K562 (cell line): ENCODE results near the gene ASB15. TPM values are rescaled to one million over a fixed set of nuclear protein-coding genes. Genes with fewer than 3 reads are reported as not detected.

Experiments
- CHCHD3 ChIP-seq: fragments of 250-450 bp; sonication (Bioruptor Pico); IDR thresholded peaks from 2 replicates; pipeline ENCODE4 v2.1.2; 2022; ENCODE audit warnings: mild to moderate bottlenecking
- DDX20 ChIP-seq: fragments of 450-650 bp; IDR thresholded peaks from 2 replicates; pipeline ENCODE4 v1.6.1; 2016; ENCODE audit warnings: missing genetic modification characterization, low read depth, mild to moderate bottlenecking, missing compliant biosample characterization, moderate library complexity
- E2F3 ChIP-seq: fragments of 250-450 bp; sonication (Bioruptor Pico); IDR thresholded peaks from 2 replicates; pipeline ENCODE4 v1.4.0; 2020; ENCODE audit warnings: mild to moderate bottlenecking
- E2F6 ChIP-seq, 2 experiments: IDR thresholded peaks; 2 replicates each; pipeline ENCODE4 v1.6.1; 2011; ENCODE audit warnings: borderline replicate concordance in 1 of 2, control low read depth in 1 of 2, low read depth in 1 of 2, low read length in 1 of 2, mild to moderate bottlenecking in 1 of 2, mixed read lengths in 1 of 2, moderate library complexity in 1 of 2; ENCODE audit not compliant: insufficient read depth in 1 of 2, insufficient read length in 1 of 2, poor library complexity in 1 of 2, severe bottlenecking in 1 of 2; ENCODE audit errors: extremely low read depth in 1 of 2
- ETV6 ChIP-seq, 3 experiments: fragments of 150-350 bp in 1 of 3; sonication (generic) in 1 of 3; formaldehyde crosslinking in 1 of 3; IDR thresholded peaks; 2 replicates each; pipeline versions ENCODE4 v1.6.1 to v1.8.0; 2014 to 2022; ENCODE audit warnings: borderline replicate concordance in 2 of 3, low read depth in 2 of 3, antibody characterized with exemption in 1 of 3, low read length in 1 of 3, mild to moderate bottlenecking in 1 of 3, missing genetic modification reagents in 1 of 3
- EWSR1 ChIP-seq: fragments of 450-650 bp; IDR thresholded peaks from 2 replicates; pipeline ENCODE4 v1.6.1; 2018; ENCODE audit warnings: borderline replicate concordance, mild to moderate bottlenecking, low read depth, moderate library complexity; ENCODE audit not compliant: partially characterized antibody
- FOXP1 ChIP-seq: sonication (generic); formaldehyde crosslinking; IDR thresholded peaks from 2 replicates; pipeline ENCODE4 v1.8.0; 2022; ENCODE audit warnings: mild to moderate bottlenecking, missing genetic modification reagents
- GATAD2B ChIP-seq: fragments of 450-650 bp; IDR thresholded peaks from 2 replicates; pipeline ENCODE4 v1.6.1; 2017; ENCODE audit warnings: mild to moderate bottlenecking, borderline replicate concordance
- HNRNPL ChIP-seq: fragments of 200-400 bp; formaldehyde crosslinking; IDR thresholded peaks from 2 replicates; pipeline ENCODE4 v1.6.1; 2017; ENCODE audit warnings: low read depth, mild to moderate bottlenecking, low read length
- KAT2B ChIP-seq: IDR thresholded peaks from one replicate; pipeline ENCODE4 v1.6.1; 2012; ENCODE audit warnings: low read depth, mild to moderate bottlenecking, control low read depth, inconsistent platforms, low read length, moderate library complexity
- KDM1A ChIP-seq, 2 experiments: fragments of 450-650 bp; IDR thresholded peaks; 2 replicates each; pipeline ENCODE4 v1.6.1; 2016; ENCODE audit warnings: mild to moderate bottlenecking in 2 of 2
- MBD2 ChIP-seq: sonication (generic); IDR thresholded peaks from 2 replicates; pipeline ENCODE4 v1.6.1; 2016; ENCODE audit warnings: low read depth, borderline replicate concordance
- MEIS2 ChIP-seq: fragments of 450-650 bp; IDR thresholded peaks from 2 replicates; pipeline ENCODE4 v1.6.1; 2014; ENCODE audit warnings: mild to moderate bottlenecking; ENCODE audit not compliant: partially characterized antibody
- MIER1 ChIP-seq: fragments of 450-650 bp; IDR thresholded peaks from 2 replicates; pipeline ENCODE4 v1.6.1; 2016; ENCODE audit warnings: antibody characterized with exemption, mild to moderate bottlenecking, low read depth
- MYNN ChIP-seq, 2 experiments: sonication (generic); formaldehyde crosslinking in 1 of 2; IDR thresholded peaks; 2 replicates each; pipeline versions ENCODE4 v1.5.0 to v1.6.1; 2016 to 2020; ENCODE audit warnings: antibody characterized with exemption in 1 of 2, missing genetic modification reagents in 1 of 2
- POLR2AphosphoS2 ChIP-seq: IDR thresholded peaks from 2 replicates; pipeline ENCODE4 v1.6.1; 2012; ENCODE audit warnings: low read length, improper control_type of control experiment
- PTTG1 ChIP-seq: fragments of 450-650 bp; IDR thresholded peaks from 2 replicates; pipeline ENCODE4 v1.6.1; 2016; ENCODE audit warnings: low read depth, mild to moderate bottlenecking, missing genetic modification characterization, missing compliant biosample characterization
- RFX1 ChIP-seq: fragments of 450-650 bp; IDR thresholded peaks from 2 replicates; pipeline ENCODE4 v1.6.1; 2016; ENCODE audit warnings: mild to moderate bottlenecking, moderate library complexity
- RFX7 ChIP-seq: fragments of 250-450 bp; sonication (Bioruptor Pico); IDR thresholded peaks from 2 replicates; pipeline ENCODE4 v1.5.1; 2021; ENCODE audit warnings: mild to moderate bottlenecking
- RNF219 ChIP-seq: fragments of 250-450 bp; sonication (Bioruptor Pico); IDR thresholded peaks from 2 replicates; pipeline ENCODE4 v1.5.0; 2022; ENCODE audit warnings: mild to moderate bottlenecking
- TEAD2 ChIP-seq: fragments of 450-650 bp; IDR thresholded peaks from 2 replicates; pipeline ENCODE4 v1.6.1; 2016; ENCODE audit warnings: missing genetic modification characterization, control low read depth, missing compliant biosample characterization
- ZBTB2 ChIP-seq: fragments of 450-650 bp; IDR thresholded peaks from 2 replicates; pipeline ENCODE4 v1.6.1; 2016; ENCODE audit warnings: antibody characterized with exemption
- ZNF23 ChIP-seq: fragments of 250-450 bp; sonication (Bioruptor Pico); IDR thresholded peaks from 2 replicates; pipeline ENCODE4 v1.4.0; 2020; ENCODE audit warnings: mild to moderate bottlenecking
- ZNF561 ChIP-seq: fragments of 450-650 bp; formaldehyde crosslinking; conservative IDR thresholded peaks from 2 replicates; pipeline ENCODE4 v1.4.0; 2020; ENCODE audit warnings: mild to moderate bottlenecking, moderate library complexity
- polyA plus RNA-seq, 8 experiments: library from polyadenylated mRNA; depleted of rRNA in 4 of 8; stranded (reverse) in 5 of 8; unstranded in 3 of 8; fragments of >200 nt; fragmentation: Nextera tagmentation in 2 of 8; fragmentation: Illumina TruSeq in 1 of 8; extraction: Ambion mirVana in 2 of 8; extraction: Trizol in 1 of 8; gene quantifications; 2 replicates each; pipeline versions ENCODE4 v1.2.1 to v1.2.3, GENCODE V29; 2011 to 2014; ENCODE audit warnings: inconsistent platforms in 1 of 8, missing spikeins in 1 of 8
- total RNA-seq, 7 experiments: library from RNA; depleted of rRNA in 6 of 7; stranded (reverse); fragments of >200 nt in 6 of 7; fragmentation: Illumina TruSeq in 2 of 7; extraction: Trizol in 2 of 7; gene quantifications; 2 replicates each; pipeline versions ENCODE4 v1.2.1 to v1.2.3, GENCODE V29; 2011 to 2021; ENCODE audit warnings: low replicate concordance in 1 of 7

The ASB15 gene
- total and polyA plus RNA-seq, 9 of the 15 experiments (the other 6 are each of a cell fraction or from before 2014, with no cell fraction given) = 0.03 to 0.14 (median 0.04) TPM; not detected in 3

GRCh38 chr7:123647106-123647730 lies 45.6 kb downstream of the ASB15 start (continued):
- TF ChIP-seq CHCHD3 (no peak), ETV6 (IDR thresholded peaks at IDR 0.05; ENCODE audit: borderline replicate concordance in 1 of 2, low read depth in 2 of 2, low read length in 1 of 2) (no peak), ETV6 (CRISPR knock-in tag; IDR thresholded peaks at IDR 0.05; ENCODE audit: borderline replicate concordance) (no peak), RFX7 (no peak), HNRNPL (no peak), KDM1A (IDR thresholded peaks at IDR 0.05) (no peak), ZNF561 (CRISPR knock-in tag) (no peak), GATAD2B (no peak), POLR2AphosphoS2 (no peak), MIER1 (no peak), MYNN (IDR thresholded peaks at IDR 0.05) (no peak), MYNN (CRISPR knock-in tag; IDR thresholded peaks at IDR 0.05) (no peak), FOXP1 (CRISPR knock-in tag) (no peak), RFX1 (no peak), KAT2B (no peak), E2F3 (CRISPR knock-in tag) (peak; percentile 60; the same call in 1 of the 2 replicates), DDX20 (tag) (0 out of 2 replicates have a peak, but pooled peaks have one; percentile 27), ZBTB2 (no peak), MEIS2 (no peak), MBD2 (no peak), PTTG1 (tag) (0 out of 2 replicates have a peak, but pooled peaks have one; percentile 51), RNF219 (CRISPR knock-in tag) (no peak), EWSR1 (no peak), ZNF23 (CRISPR knock-in tag) (0 out of 2 replicates have a peak, but pooled peaks have one; percentile 36), E2F6 (IDR thresholded peaks at IDR 0.05; ENCODE audit: borderline replicate concordance in 1 of 2, extremely low read depth in 1 of 2, insufficient read depth in 1 of 2, insufficient read length in 1 of 2, low read depth in 1 of 2, low read length in 1 of 2, poor library complexity in 1 of 2, severe bottlenecking in 1 of 2) (no peak), TEAD2 (tag) (no peak)
